ENCODE data around the gene PLA2G4B. TPM values are rescaled to one million over a fixed set of nuclear protein-coding genes. Genes with fewer than 3 reads are reported as not detected.

Gene PLA2G4B
- total and polyA plus RNA-seq, 2 of the 8 experiments (the other 6 are each of a cell fraction or from before 2014, with no cell fraction given) = 4.2 to 9.2 TPM

GRCh38 chr15:41868321-41868720 is 29.7 kb downstream of the PLA2G4B start (continued):
- TF ChIP-seq CHD7 (IDR thresholded peaks at IDR 0.05; ENCODE audit: insufficient replicate concordance, low read length) (no peak), PHF8 (conservative IDR thresholded peaks at IDR 0.05; ENCODE audit: low read depth, low read length) (no peak), BRCA1 (IDR thresholded peaks at IDR 0.05; ENCODE audit: low read depth, low read length) (no peak)
